Astrocyte of the spinal cord (primary cell): ENCODE measurements around the gene FAR1.
"Not testable (repeated sequence)": the region's sequence is repeated elsewhere in the genome, so short reads cannot be mapped to it uniquely, and the experiment has no call there.

ENCODE experiments used
- DNase-seq: peaks from one replicate; pipeline ENCODE4 v3.0.0; 2011; ENCODE audit warnings: low read depth, low spot score
- H3K4me3 ChIP-seq: 2 replicates; pipeline ENCODE4 v1.5.1; 2011; ENCODE audit warnings: low read depth, mild to moderate bottlenecking, low read length, moderate library complexity
- in situ Hi-C: cut with HindIII; loops from 2 replicates; pipeline ENCODE4 v1.10.0; 2017; ENCODE audit warnings: low sequenced_read_pairs
- TF ChIP-seq, protein P1 (sequence below): IDR thresholded peaks from 2 replicates; pipeline ENCODE4 v1.5.1; 2012; ENCODE audit warnings: low read depth, mild to moderate bottlenecking, low read length, inconsistent platforms

Gene FAR1, protein sequence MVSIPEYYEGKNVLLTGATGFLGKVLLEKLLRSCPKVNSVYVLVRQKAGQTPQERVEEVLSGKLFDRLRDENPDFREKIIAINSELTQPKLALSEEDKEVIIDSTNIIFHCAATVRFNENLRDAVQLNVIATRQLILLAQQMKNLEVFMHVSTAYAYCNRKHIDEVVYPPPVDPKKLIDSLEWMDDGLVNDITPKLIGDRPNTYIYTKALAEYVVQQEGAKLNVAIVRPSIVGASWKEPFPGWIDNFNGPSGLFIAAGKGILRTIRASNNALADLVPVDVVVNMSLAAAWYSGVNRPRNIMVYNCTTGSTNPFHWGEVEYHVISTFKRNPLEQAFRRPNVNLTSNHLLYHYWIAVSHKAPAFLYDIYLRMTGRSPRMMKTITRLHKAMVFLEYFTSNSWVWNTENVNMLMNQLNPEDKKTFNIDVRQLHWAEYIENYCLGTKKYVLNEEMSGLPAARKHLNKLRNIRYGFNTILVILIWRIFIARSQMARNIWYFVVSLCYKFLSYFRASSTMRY

DNA sequence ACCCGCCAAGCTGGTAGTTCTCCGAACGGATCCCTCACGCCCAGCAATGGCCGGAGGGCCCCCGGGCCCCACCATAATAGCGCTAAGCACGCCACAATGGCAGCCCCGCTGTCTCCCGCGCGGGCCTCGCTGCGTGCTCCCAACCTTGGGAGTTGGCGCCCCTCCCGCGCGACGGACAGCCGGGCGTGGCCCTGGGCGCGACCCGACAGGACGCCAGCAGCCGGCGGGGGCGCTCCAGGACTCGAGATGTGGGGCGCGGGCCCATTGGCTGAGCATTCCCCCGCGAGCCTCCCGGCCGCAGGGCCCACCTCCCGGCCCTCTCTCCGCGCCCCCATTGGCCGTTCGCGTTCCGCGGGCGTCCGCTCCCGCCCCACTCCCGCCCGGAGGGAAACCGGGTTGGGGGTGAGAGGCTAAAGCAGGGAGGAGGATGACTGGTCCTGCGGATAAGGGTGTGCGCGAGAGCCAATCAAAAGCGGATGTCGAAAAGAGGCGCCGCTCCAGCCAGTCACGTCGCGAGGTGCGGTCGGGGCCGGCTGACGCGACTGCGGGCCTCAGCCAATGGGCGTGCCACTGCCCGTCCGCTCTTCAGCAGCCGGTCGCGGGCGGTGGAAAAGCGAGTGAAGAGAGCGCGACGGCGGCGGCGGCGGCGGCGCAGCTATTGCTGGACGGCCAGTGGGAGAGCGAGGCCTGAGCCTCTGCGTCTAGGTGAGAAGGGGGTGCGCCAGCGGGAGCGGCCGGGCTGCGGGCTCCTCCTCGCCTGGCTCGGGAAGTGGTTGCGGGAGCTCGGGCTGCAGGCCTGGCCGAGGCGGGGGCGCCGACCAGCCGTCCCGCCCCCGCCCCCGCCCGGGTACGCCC, at the start of gene FAR1:
Gene FAR1 (plus strand): TSS at position 567 of the 855 bp plus-strand sequence. CDS start 26,098 bp downstream, outside the sequence.
- TF ChIP-seq, protein P1, sequence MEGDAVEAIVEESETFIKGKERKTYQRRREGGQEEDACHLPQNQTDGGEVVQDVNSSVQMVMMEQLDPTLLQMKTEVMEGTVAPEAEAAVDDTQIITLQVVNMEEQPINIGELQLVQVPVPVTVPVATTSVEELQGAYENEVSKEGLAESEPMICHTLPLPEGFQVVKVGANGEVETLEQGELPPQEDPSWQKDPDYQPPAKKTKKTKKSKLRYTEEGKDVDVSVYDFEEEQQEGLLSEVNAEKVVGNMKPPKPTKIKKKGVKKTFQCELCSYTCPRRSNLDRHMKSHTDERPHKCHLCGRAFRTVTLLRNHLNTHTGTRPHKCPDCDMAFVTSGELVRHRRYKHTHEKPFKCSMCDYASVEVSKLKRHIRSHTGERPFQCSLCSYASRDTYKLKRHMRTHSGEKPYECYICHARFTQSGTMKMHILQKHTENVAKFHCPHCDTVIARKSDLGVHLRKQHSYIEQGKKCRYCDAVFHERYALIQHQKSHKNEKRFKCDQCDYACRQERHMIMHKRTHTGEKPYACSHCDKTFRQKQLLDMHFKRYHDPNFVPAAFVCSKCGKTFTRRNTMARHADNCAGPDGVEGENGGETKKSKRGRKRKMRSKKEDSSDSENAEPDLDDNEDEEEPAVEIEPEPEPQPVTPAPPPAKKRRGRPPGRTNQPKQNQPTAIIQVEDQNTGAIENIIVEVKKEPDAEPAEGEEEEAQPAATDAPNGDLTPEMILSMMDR = peak; percentile 53
- in situ Hi-C loops = no loop called here
- peak within 1 kb of the TSS; percentile 85 for H3K4me3 ChIP-seq
- peak; percentile 100 for DNase-seq

DNA sequence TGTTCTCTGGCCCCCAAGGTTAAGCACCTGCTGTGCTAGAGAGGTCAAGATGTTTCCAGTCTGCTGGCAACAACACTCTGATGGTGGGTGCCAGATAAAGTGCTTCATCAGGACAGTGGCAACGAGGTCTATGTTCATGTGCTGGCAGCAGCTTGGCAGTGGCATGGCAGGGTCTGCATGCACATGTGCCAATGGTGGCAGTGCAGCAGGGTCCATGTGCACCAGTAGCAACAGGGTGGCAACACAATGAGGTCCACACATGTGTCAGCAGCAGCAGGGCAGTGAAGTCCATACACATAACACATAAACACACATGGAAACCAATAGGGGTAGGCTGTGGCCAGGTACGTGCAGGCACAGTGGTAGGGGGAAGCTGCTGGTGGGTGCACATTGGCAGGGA, 48.4 kb upstream of the FAR1 start:
- H3K4me3 ChIP-seq = no peak overlapping the region
- in situ Hi-C loops = no loop called here
- no peak for DNase-seq
- TF ChIP-seq, protein P1 = no peak

DNA sequence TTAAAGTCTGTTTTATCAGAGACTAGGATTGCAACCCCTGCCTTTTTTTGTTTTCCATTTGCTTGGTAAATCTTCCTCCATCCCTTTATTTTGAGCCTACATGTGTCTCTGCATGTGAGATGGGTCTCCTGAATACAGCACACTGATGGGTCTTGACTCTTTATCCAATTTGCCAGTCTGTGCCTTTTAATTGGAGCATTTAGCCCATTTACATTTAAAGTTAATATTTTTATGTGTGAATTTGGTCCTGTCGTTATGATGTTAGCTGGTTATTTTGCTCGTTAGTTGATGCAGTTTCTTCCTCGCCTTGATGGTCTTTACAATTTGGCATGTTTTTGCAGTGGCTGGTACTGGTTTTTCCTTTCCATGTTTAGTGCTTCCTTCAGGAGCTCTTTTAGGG, 41.6 kb upstream of the FAR1 start:
- H3K4me3 ChIP-seq, in situ Hi-C loops, DNase-seq: not testable (repeated sequence)

DNA sequence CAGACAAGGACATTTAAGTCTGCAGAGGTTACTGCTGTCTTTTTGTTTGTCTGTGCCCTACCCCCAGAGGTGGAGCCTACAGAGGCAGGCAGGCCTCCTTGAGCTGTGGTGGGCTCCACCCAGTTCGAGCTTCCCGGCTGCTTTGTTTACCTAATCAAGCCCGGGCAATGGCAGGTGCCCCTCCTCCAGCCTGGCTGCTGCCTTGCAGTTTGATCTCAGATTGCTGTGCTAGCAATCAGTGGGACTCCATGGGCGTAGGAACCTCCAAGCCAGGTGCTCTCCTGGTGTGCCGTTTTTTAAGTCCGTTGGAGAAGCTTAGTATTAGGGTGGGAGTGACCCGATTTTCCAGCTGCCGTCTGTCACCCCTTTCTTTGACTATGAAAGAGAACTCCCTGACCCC, 39.8 kb upstream of the FAR1 start:
- DNase-seq, in situ Hi-C loops, H3K4me3 ChIP-seq: not testable (repeated sequence)

DNA sequence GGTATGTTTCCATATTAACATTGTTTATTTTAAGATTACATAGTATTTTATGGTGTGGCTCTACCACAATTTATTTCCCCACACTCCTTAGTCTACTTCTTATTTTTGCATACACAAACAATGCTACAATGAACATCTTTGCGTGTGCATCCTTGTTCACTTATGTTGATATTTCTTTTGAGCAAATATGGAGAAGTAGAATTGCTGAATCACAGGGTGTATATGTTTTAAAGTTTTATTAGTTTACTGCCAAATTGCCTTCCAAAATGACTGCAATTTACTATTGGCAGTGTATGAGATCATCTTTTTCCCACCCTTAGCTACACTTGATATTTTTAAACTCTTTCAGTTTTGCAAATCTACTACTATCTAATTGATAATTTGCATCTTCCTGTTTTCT, 38.7 kb upstream of the FAR1 start:
- DNase-seq = no peak
- TF ChIP-seq, protein P1 = no peak
- no peak overlapping the region for H3K4me3 ChIP-seq
- in situ Hi-C loops = no loop called here

DNA sequence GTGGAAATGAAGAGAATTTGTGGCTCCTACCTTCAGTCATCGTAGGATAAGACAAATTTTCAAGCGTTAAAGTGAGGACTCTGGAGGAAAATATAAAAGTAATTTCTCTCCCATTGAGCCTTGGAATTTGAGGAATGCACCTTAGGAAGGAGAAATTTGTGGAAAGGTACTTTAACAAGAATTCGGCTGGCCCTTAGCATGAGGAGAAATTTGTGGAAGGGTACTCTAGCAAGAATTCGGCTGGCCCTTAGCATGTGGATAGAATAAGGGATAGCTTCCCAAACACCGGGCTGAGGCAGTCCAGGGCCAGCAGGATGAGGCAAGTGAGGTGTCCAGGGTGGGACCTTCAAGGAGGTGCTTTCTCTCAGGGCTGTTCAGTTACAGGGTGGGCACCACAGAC, 33.2 kb upstream of the FAR1 start:
- TF ChIP-seq, protein P1 = no peak
- no peak for DNase-seq
- in situ Hi-C loops = no loop called here
- H3K4me3 ChIP-seq = no peak overlapping the region

DNA sequence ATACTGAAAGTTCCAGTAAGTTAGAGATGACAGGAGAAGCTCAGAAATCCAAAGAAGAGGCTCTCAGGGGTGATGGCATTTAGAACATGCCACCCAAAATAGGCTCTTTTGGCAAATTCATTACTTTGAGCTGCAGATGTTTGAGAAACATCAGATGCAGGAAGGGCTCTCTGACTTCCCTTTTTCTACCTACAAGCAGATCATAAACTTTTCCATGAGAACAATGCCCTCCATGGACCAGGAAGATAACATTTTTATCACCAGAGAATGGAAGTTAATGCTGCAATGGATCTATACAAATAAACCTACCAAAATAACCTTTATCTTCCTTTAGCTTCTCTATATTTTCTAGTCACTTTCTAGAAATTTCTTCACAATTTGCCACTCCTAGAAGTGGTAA, 32.7 kb upstream of the FAR1 start:
- H3K4me3 ChIP-seq = no peak overlapping the region
- DNase-seq = no peak
- TF ChIP-seq, protein P1 = no peak
- in situ Hi-C loops = no loop called here
